ENCODE data around the gene EXOSC2.

The EXOSC2 gene

DNA sequence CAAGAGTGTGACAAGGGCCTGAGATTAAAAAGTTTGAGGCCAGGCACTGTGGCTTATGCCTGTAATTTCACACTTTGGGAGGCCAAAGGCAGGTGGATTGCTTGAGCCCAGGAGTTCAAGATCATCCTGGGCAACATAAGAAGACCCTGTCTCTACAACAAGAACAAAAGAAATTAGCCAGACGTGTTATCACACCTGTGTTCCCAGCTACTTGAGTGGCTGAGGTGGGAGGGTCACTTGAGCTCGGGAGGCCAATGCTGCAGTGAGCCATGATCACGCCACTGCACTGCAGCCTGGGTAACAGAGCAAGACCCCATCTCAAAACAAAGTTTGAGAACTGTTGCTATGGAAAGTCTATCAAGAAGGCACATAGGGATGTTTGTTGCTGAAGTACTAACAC lies 25.0 kb downstream of the EXOSC2 start:
- H3K4me3 ChIP-seq (ENCODE audit: low read depth, low read length): no peak overlapping the region
- TF ChIP-seq, protein P1, sequence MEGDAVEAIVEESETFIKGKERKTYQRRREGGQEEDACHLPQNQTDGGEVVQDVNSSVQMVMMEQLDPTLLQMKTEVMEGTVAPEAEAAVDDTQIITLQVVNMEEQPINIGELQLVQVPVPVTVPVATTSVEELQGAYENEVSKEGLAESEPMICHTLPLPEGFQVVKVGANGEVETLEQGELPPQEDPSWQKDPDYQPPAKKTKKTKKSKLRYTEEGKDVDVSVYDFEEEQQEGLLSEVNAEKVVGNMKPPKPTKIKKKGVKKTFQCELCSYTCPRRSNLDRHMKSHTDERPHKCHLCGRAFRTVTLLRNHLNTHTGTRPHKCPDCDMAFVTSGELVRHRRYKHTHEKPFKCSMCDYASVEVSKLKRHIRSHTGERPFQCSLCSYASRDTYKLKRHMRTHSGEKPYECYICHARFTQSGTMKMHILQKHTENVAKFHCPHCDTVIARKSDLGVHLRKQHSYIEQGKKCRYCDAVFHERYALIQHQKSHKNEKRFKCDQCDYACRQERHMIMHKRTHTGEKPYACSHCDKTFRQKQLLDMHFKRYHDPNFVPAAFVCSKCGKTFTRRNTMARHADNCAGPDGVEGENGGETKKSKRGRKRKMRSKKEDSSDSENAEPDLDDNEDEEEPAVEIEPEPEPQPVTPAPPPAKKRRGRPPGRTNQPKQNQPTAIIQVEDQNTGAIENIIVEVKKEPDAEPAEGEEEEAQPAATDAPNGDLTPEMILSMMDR (IDR thresholded peaks at IDR 0.05; ENCODE audit: insufficient read depth, low read depth, low read length, missing control alignments): no peak
- DNase-seq (ENCODE audit: low read depth): no peak

- H3K4me3 ChIP-seq (ENCODE audit: low read depth, low read length): no peak overlapping the region
- TF ChIP-seq, protein P1 (IDR thresholded peaks at IDR 0.05; ENCODE audit: insufficient read depth, low read depth, low read length, missing control alignments): no peak
- DNase-seq (ENCODE audit: low read depth): no peak
Measured at GRCh38 chr9:130720762-130721161, 27.2 kb downstream of the EXOSC2 start.

GRCh38 chr9:130728721-130729120 lies 35.1 kb downstream of the EXOSC2 start:
- TF ChIP-seq, protein P1 (IDR thresholded peaks at IDR 0.05; ENCODE audit: insufficient read depth, low read depth, low read length, missing control alignments): no peak
- no peak for DNase-seq (ENCODE audit: low read depth)
- H3K4me3 ChIP-seq (ENCODE audit: low read depth, low read length): no peak overlapping the region

GRCh38 chr9:130729145-130729544 lies 35.6 kb downstream of the EXOSC2 start:
- H3K4me3 ChIP-seq (ENCODE audit: low read depth, low read length): no peak overlapping the region
- TF ChIP-seq, protein P1 (IDR thresholded peaks at IDR 0.05; ENCODE audit: insufficient read depth, low read depth, low read length, missing control alignments): no peak
- no peak for DNase-seq (ENCODE audit: low read depth)

DNA sequence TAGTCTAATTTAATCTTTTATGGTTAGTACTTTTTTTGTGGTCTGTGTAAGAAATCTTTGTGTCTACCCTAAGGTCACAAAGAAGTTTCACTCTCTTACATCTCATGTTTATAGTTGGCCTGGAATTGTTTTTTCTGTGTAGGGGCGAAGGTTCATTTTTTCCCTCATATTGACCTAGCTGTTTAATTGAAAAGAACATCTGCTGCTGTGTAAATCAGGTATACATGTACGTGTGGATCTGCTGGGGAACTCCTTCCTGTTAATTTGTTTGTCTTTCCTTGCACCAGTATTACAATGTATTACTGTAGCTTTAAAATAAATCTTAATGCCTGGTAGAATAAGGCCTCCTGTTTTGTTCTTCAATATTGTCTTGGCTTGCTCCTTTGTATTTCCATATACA lies 37.8 kb downstream of the EXOSC2 start:
- TF ChIP-seq, protein P1 (IDR thresholded peaks at IDR 0.05; ENCODE audit: insufficient read depth, low read depth, low read length, missing control alignments): no peak
- no peak overlapping the region for H3K4me3 ChIP-seq (ENCODE audit: low read depth, low read length)
- no peak for DNase-seq (ENCODE audit: low read depth)

- DNase-seq (ENCODE audit: low read depth): no peak
- no peak overlapping the region for H3K4me3 ChIP-seq (ENCODE audit: low read depth, low read length)
- TF ChIP-seq, protein P1 (IDR thresholded peaks at IDR 0.05; ENCODE audit: insufficient read depth, low read depth, low read length, missing control alignments): no peak
Measured at GRCh38 chr9:130732136-130732535, 38.6 kb downstream of the EXOSC2 start.

DNA sequence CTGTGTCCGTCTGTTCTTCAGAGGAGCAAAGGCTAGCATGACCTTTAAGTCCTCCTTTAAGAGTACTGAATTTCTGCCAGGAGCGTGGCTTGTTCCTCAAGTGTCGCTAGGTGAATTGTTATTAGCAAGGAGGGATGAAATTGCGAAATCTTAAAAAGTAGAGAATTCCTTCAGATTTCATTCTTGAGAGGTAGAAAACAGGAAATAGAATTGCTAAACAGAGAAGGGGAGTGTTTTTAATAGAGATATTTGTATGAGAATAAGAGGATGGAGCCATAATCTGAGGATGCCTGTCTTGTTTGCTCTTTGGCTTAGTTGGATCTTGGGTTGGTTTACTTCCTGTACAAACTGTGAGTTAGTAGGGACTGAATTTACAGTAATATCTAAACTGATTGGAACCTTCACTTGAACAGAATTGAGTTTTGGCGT lies 39.2 kb downstream of the EXOSC2 start:
- no peak overlapping the region for H3K4me3 ChIP-seq (ENCODE audit: low read depth, low read length)
- no peak for DNase-seq (ENCODE audit: low read depth)
- TF ChIP-seq, protein P1 (IDR thresholded peaks at IDR 0.05; ENCODE audit: insufficient read depth, low read depth, low read length, missing control alignments): no peak

Measured in GM12865 (cell line).